ENCODE data around the gene LPAR3. TPM values are rescaled to one million over a fixed set of nuclear protein-coding genes. Genes with fewer than 3 reads are reported as not detected.

The LPAR3 gene
- total RNA-seq, 4 donors from 2014 or later, result 9.1 TPM; not detected in 3

DNA sequence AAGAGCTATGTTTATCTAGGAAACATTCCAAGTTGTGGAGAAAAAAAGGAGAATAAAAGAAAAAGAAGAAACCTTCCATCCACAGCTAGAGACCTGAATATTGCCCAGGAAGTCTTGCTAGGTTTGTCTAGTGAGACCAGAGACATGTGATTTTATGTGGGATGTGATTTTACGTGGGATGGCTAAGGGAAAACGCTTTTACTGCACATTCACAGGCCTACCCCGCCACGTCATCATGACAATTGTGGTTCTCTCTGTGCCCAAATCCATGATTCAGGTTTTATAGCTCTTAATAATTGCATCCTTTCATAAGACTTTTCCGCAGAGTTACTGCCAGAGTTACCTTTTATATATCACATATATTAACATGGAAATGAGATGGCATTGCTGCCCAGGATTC, 116.4 kb downstream of the LPAR3 start:
- Histone ChIP-seq H3K9me3 (no peaks in the 10 kb centered on the region), H3K27ac (no peak overlapping the region), H3K4me3 (no peak overlapping the region), H3K4me1 (no peaks in the 10 kb centered on the region), H3K36me3 (no peaks in the 10 kb centered on the region), H3K27me3 (no peaks in the 10 kb centered on the region)
- DNase-seq, result no peak
- TF ChIP-seq POLR2A (IDR thresholded peaks at IDR 0.05), result no peak
- TF ChIP-seq, protein P1, sequence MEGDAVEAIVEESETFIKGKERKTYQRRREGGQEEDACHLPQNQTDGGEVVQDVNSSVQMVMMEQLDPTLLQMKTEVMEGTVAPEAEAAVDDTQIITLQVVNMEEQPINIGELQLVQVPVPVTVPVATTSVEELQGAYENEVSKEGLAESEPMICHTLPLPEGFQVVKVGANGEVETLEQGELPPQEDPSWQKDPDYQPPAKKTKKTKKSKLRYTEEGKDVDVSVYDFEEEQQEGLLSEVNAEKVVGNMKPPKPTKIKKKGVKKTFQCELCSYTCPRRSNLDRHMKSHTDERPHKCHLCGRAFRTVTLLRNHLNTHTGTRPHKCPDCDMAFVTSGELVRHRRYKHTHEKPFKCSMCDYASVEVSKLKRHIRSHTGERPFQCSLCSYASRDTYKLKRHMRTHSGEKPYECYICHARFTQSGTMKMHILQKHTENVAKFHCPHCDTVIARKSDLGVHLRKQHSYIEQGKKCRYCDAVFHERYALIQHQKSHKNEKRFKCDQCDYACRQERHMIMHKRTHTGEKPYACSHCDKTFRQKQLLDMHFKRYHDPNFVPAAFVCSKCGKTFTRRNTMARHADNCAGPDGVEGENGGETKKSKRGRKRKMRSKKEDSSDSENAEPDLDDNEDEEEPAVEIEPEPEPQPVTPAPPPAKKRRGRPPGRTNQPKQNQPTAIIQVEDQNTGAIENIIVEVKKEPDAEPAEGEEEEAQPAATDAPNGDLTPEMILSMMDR (IDR thresholded peaks at IDR 0.05), result no peak

DNA sequence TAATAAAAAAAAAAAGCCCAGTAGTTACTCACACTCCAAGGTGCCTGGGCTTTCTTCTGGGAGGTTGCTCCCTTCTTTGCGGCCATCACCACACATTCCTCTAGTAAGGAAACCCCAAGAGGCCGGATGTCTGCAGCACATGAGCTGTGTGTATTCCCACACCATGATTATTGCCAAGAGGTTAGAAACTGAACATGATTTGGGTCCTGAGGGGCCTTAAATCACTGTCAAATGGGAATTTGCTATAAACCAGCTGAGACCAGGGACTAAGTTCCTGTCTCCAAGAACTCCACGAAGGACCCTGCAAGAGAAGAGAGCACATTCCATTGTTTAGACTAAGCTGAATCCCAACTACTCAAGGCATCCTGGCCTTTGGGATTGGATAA, 117.5 kb downstream of the LPAR3 start:
- Histone ChIP-seq H3K27ac (no peak overlapping the region), H3K4me1 (no peaks in the 10 kb centered on the region), H3K36me3 (no peaks in the 10 kb centered on the region), H3K9me3 (no peaks in the 10 kb centered on the region), H3K27me3 (no peaks in the 10 kb centered on the region), H3K4me3 (no peak overlapping the region)
- no peak for DNase-seq
- TF ChIP-seq, protein P1 (IDR thresholded peaks at IDR 0.05), result no peak
- no peak for TF ChIP-seq POLR2A (IDR thresholded peaks at IDR 0.05)

DNA sequence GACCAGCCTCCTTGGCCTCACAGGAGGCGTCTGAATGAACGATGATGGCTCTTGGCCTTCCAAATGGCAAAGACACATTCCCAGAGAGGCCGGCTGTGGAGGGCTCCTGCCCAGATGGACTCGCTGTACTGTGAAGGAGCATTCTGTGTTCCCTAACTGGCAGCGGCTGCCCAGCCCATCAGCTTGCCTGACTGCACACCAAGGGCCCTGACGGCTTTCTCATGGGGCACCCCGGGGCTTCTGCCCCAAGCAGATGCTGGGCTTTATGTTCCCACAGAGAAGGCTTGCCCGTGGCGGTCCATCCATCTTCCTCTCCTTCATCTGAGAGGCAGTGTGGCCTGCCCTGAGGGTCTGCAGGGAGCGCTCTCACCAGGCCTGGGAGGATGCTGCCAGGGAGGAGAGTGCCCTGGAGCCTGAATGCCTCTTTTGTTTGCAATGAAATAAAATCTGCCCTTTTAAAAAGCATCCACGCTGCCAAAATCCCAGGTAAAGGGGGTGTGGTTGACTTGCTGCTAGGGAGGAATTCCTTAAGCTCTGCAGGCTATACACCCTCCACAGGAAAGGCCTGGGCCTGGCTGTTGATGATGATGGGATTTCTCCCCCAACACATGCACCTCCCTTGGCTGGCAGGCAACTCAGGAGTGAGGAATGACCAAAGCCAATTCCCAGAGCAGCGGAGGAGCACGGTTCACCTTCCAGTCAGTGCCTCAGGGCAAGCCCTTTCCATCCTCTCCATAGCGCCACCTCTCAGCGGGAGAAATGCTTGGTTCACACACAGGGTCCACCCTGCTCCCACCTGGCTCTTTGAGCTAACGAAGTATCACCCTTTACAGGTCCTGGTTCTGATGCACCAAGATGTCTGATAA, 118.1 kb downstream of the LPAR3 start:
- no peak for DNase-seq
- no peak overlapping the region for H3K27ac ChIP-seq
- TF ChIP-seq POLR2A (IDR thresholded peaks at IDR 0.05), result no peak
- TF ChIP-seq, protein P1 (IDR thresholded peaks at IDR 0.05), result no peak
- H3K4me3 ChIP-seq, result no peak overlapping the region
- no peaks in the 10 kb centered on the region for H3K4me1 ChIP-seq
- no peaks in the 10 kb centered on the region for H3K36me3 ChIP-seq
- no peaks in the 10 kb centered on the region for H3K9me3 ChIP-seq
- no peaks in the 10 kb centered on the region for H3K27me3 ChIP-seq

DNA sequence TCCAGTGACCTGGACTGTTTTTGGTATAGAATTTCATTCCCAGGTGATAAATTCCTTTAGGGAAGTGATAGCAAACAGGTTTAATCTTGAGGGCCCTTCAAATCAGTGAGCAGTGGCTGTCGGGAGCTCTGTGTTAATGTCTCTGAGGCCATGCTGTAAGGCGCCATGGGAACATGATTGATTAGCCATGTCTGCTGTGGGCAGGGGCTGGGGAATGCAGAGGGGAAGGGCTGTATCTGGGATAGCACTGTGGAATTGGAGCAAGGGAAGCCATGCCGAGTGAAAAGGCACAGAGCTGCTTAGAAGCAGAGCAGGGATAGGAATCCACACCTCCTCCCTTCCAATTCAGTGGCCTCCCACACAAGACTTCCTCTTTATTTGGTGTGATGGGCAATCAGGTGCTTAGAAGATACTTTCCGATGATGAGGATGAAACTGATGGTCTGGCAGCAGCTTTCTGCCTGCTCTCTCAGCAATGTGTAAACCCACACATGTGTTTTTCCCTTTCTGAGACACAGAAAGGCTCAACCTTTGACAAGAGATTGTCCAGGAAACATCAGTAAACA, 119.0 kb downstream of the LPAR3 start:
- Histone ChIP-seq H3K4me1 (no peaks in the 10 kb centered on the region), H3K36me3 (no peaks in the 10 kb centered on the region), H3K4me3 (no peak overlapping the region), H3K27me3 (no peaks in the 10 kb centered on the region), H3K27ac (no peak overlapping the region), H3K9me3 (no peaks in the 10 kb centered on the region)
- TF ChIP-seq POLR2A (IDR thresholded peaks at IDR 0.05), result no peak
- TF ChIP-seq, protein P1 (IDR thresholded peaks at IDR 0.05), result no peak
- DNase-seq, result no peak

DNA sequence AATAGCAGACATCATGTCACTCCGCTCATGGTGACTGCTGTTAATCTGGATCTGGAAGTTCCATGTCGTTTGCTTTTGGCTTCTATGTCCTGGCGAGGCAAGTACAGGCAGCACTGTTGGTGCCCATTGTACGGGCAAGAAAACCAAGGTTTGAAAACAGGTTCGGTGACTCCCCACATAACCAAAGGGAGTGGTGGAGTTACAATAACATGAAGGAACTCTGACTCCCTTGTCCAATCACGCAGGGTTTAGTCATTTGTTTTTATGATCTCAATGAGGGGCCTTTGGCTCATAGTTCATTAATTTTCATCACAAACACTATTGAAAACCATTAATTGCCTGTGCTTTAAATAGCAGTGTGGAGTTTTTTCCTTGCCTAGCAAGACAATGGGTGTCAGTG, 119.8 kb downstream of the LPAR3 start:
- Histone ChIP-seq H3K9me3 (no peaks in the 10 kb centered on the region), H3K27ac (no peak overlapping the region)

More for the DNA sequence above, 119.8 kb downstream of the LPAR3 start:
- H3K4me1 ChIP-seq, result no peaks in the 10 kb centered on the region
- no peaks in the 10 kb centered on the region for H3K36me3 ChIP-seq
- no peak overlapping the region for H3K4me3 ChIP-seq
- no peak for DNase-seq
- H3K27me3 ChIP-seq, result no peaks in the 10 kb centered on the region
- no peak for TF ChIP-seq POLR2A (IDR thresholded peaks at IDR 0.05)
- TF ChIP-seq, protein P1 (IDR thresholded peaks at IDR 0.05), result no peak

Data from Peyer's patch (tissue), 4 donors.